ENCODE data around the gene MPP1.

Gene MPP1

GRCh38 chrX:154804957-154805695 lies at the start of gene MPP1:
Gene MPP1 (minus strand): TSS chrX:154805485. CDS start chrX:154805373, 112 bp downstream.
- Histone ChIP-seq H4K20me1 (ENCODE audit: insufficient read depth, low read length) (no peaks in the 10 kb centered on the region), H2AFZ (ENCODE audit: low read depth, low read length) (peak within 1 kb of the TSS; percentile 92), H3K4me3 (ENCODE audit: low read length) (peak within 1 kb of the TSS; percentile 94), H3K4me1 (ENCODE audit: low read length) (peaks cover 18% of the 10 kb centered on the region), H3K27me3 (ENCODE audit: low read depth, low read length) (no peaks in the 10 kb centered on the region), H3K4me2 (ENCODE audit: low read length) (peak within 1 kb of the TSS; percentile 93), H3K9me3 (ENCODE audit: insufficient read depth, low read length) (0 out of 2 replicates have a peak, but pooled peaks cover 6% of the 10 kb centered on the region), H3K79me2 (ENCODE audit: low read length) (no peaks in the 10 kb centered on the region), H3K27ac (ENCODE audit: low read length) (no peak within 1 kb of the TSS), H3K36me3 (replicated peaks; ENCODE audit: low read depth, low read length) (no peaks in the 10 kb centered on the region), H3K9ac (ENCODE audit: low read length) (peak within 1 kb of the TSS; percentile 83)
- TF ChIP-seq CTCF (IDR thresholded peaks at IDR 0.05; ENCODE audit: low read depth, low read length) (no peak), EZH2phosphoT487 (IDR thresholded peaks at IDR 0.05; ENCODE audit: low read depth) (no peak)

- no peak overlapping the region for H3K27ac ChIP-seq (ENCODE audit: low read length)
- H3K4me3 ChIP-seq (ENCODE audit: low read length) = no peak overlapping the region
- H3K4me2 ChIP-seq (ENCODE audit: low read length) = no peak overlapping the region
- H3K36me3 ChIP-seq (replicated peaks; ENCODE audit: low read depth, low read length) = no peaks in the 10 kb centered on the region
- no peak overlapping the region for H2AFZ ChIP-seq (ENCODE audit: low read depth, low read length)
- no peak for TF ChIP-seq EZH2phosphoT487 (IDR thresholded peaks at IDR 0.05; ENCODE audit: low read depth)
- no peak for TF ChIP-seq CTCF (IDR thresholded peaks at IDR 0.05; ENCODE audit: low read depth, low read length)
- H4K20me1 ChIP-seq (ENCODE audit: insufficient read depth, low read length) = no peaks in the 10 kb centered on the region
- H3K9ac ChIP-seq (ENCODE audit: low read length) = no peak overlapping the region
- no peaks in the 10 kb centered on the region for H3K79me2 ChIP-seq (ENCODE audit: low read length)
- H3K9me3 ChIP-seq (ENCODE audit: insufficient read depth, low read length) = no peaks in the 10 kb centered on the region
- no peaks in the 10 kb centered on the region for H3K4me1 ChIP-seq (ENCODE audit: low read length)
- no peaks in the 10 kb centered on the region for H3K27me3 ChIP-seq (ENCODE audit: low read depth, low read length)
Measured at GRCh38 chrX:154850957-154851611, 45.8 kb upstream of the MPP1 start.

- Histone ChIP-seq H3K27me3 (ENCODE audit: low read depth, low read length) (no peaks in the 10 kb centered on the region), H3K36me3 (replicated peaks; ENCODE audit: low read depth, low read length) (no peaks in the 10 kb centered on the region), H3K9ac (ENCODE audit: low read length) (no peak overlapping the region), H3K4me1 (ENCODE audit: low read length) (no peaks in the 10 kb centered on the region), H3K4me2 (ENCODE audit: low read length) (no peak overlapping the region), H3K4me3 (ENCODE audit: low read length) (no peak overlapping the region), H3K79me2 (ENCODE audit: low read length) (no peaks in the 10 kb centered on the region), H4K20me1 (ENCODE audit: insufficient read depth, low read length) (no peaks in the 10 kb centered on the region), H3K27ac (ENCODE audit: low read length) (no peak overlapping the region), H3K9me3 (ENCODE audit: insufficient read depth, low read length) (no peaks in the 10 kb centered on the region), H2AFZ (ENCODE audit: low read depth, low read length) (no peak overlapping the region)
- no peak for TF ChIP-seq EZH2phosphoT487 (IDR thresholded peaks at IDR 0.05; ENCODE audit: low read depth)
- TF ChIP-seq CTCF (IDR thresholded peaks at IDR 0.05; ENCODE audit: low read depth, low read length) = peak; percentile 63
Measured at GRCh38 chrX:154840856-154841255, 35.6 kb upstream of the MPP1 start.

- Histone ChIP-seq H3K27me3 (ENCODE audit: low read depth, low read length) (no peaks in the 10 kb centered on the region), H2AFZ (ENCODE audit: low read depth, low read length) (no peak overlapping the region)
Measured at GRCh38 chrX:154836163-154836562, 30.9 kb upstream of the MPP1 start.

More at GRCh38 chrX:154836163-154836562, 30.9 kb upstream of the MPP1 start:
- Histone ChIP-seq H3K4me3 (ENCODE audit: low read length) (no peak overlapping the region), H3K4me1 (ENCODE audit: low read length) (no peaks in the 10 kb centered on the region), H3K9me3 (ENCODE audit: insufficient read depth, low read length) (no peaks in the 10 kb centered on the region), H3K4me2 (ENCODE audit: low read length) (no peak overlapping the region), H3K36me3 (replicated peaks; ENCODE audit: low read depth, low read length) (no peaks in the 10 kb centered on the region), H3K9ac (ENCODE audit: low read length) (no peak overlapping the region), H4K20me1 (ENCODE audit: insufficient read depth, low read length) (no peaks in the 10 kb centered on the region), H3K79me2 (ENCODE audit: low read length) (no peaks in the 10 kb centered on the region), H3K27ac (ENCODE audit: low read length) (no peak overlapping the region)
- no peak for TF ChIP-seq EZH2phosphoT487 (IDR thresholded peaks at IDR 0.05; ENCODE audit: low read depth)
- no peak for TF ChIP-seq CTCF (IDR thresholded peaks at IDR 0.05; ENCODE audit: low read depth, low read length)
